ENCODE results near the gene CYP17A1. TPM values are rescaled to one million over a fixed set of nuclear protein-coding genes. Genes with fewer than 3 reads are reported as not detected.

The CYP17A1 gene
- total and polyA plus RNA-seq, 10 of the 15 experiments (the other 5 are each of a cell fraction or from before 2014, with no cell fraction given) = 2.1 TPM; not detected in 9

GRCh38 chr10:102804382-102805055 is 32.7 kb downstream of the CYP17A1 start:
- Histone ChIP-seq H3K36me3 (ENCODE audit: control insufficient read depth in 2 of 2, insufficient read depth in 2 of 2, low read length in 1 of 2) (peaks cover 0 to 12% of the 10 kb centered on the region in 2 experiments), H2AFZ (ENCODE audit: control insufficient read depth, low read depth, low read length) (no peak overlapping the region), H3K4me2 (ENCODE audit: control insufficient read depth, insufficient read depth) (no peak overlapping the region), H3K9me3 (replicated peaks; ENCODE audit: control insufficient read depth, insufficient read depth, low read length) (no peaks in the 10 kb centered on the region), H3K4me3 (no peak overlapping the region), H3K27ac (ENCODE audit: control insufficient read depth, insufficient read depth) (no peak overlapping the region), H3K27me3 (replicated peaks in 1 of 2; ENCODE audit: control insufficient read depth in 2 of 2, insufficient read depth in 2 of 2, low read length in 1 of 2) (no peaks in the 10 kb centered on the region), H3K79me2 (ENCODE audit: control insufficient read depth, insufficient read depth, low read length) (peaks cover 2% of the 10 kb centered on the region), H4K20me1 (ENCODE audit: control insufficient read depth, insufficient read depth) (no peaks in the 10 kb centered on the region), H3K4me1 (ENCODE audit: control insufficient read depth, insufficient read depth, low read length) (peaks cover 17% of the 10 kb centered on the region), H3K9ac (ENCODE audit: control insufficient read depth, insufficient read depth, low read length) (no peak overlapping the region)
- ChIA-PET SMC1A (ENCODE audit: uncharacterized antibody, unreplicated experiment) (interaction anchor here (1.3 kb wide), 1 partner anchor 13 kb away, joined by 3 read pairs; no protein-coding TSS in a partner anchor), RAD21 (ENCODE audit: unreplicated experiment) (no interaction called here), POLR2A (interaction anchor here (2.0 kb wide), 1 partner anchor 85 kb away, joined by 6 read pairs; no protein-coding TSS in a partner anchor), CTCF (interaction anchor here (1.0 to 2.6 kb wide), 2 partner anchors 51 to 91 kb away, joined by 3 to 16 read pairs; no protein-coding TSS in a partner anchor)
- BruUV-seq (replicated peaks) = no TSS peak
- intact Hi-C loops (cut with micrococcal nuclease; ENCODE audit: unreplicated experiment) (no loop called here), in situ Hi-C loops (cut with MboI) (no loop called here)
- DNase-seq (ENCODE audit: low read depth, low spot score) = no peak
- FAIRE-seq = no peak
- TF ChIP-seq FOS (IDR thresholded peaks at IDR 0.05; ENCODE audit: borderline replicate concordance, extremely low read depth, insufficient read length) (no peak), MTA2 (IDR thresholded peaks at IDR 0.05; ENCODE audit: low read depth) (no peak), SIN3A (IDR thresholded peaks at IDR 0.05; ENCODE audit: low read depth, low read length) (no peak), RCOR1 (conservative IDR thresholded peaks at IDR 0.05; ENCODE audit: low read depth, low read length) (no peak), MEF2A (IDR thresholded peaks at IDR 0.05; ENCODE audit: insufficient read depth, low read depth, low read length) (no peak), MYB (IDR thresholded peaks at IDR 0.05; ENCODE audit: borderline replicate concordance, low read depth, low read length) (no peak), CHD2 (IDR thresholded peaks at IDR 0.05; ENCODE audit: borderline replicate concordance, low read depth, low read length) (no peak), TCF12 (IDR thresholded peaks at IDR 0.05; ENCODE audit: low read depth, low read length) (no peak), IRF5 (IDR thresholded peaks at IDR 0.05; ENCODE audit: borderline replicate concordance) (no peak), RB1 (IDR thresholded peaks at IDR 0.05; ENCODE audit: borderline replicate concordance) (no peak), EP300 (IDR thresholded peaks at IDR 0.05; ENCODE audit: borderline replicate concordance in 1 of 2, control insufficient read depth in 1 of 2, low read depth in 2 of 2, low read length in 2 of 2) (no peak), SMARCA5 (IDR thresholded peaks at IDR 0.05) (no peak), SRF (IDR thresholded peaks at IDR 0.05; ENCODE audit: low read depth in 2 of 2, low read length in 2 of 2) (no peak), ZZZ3 (IDR thresholded peaks at IDR 0.05; ENCODE audit: control insufficient read depth, insufficient read length, low read depth) (no peak), ATF3 (IDR thresholded peaks at IDR 0.05; ENCODE audit: borderline replicate concordance, extremely low read depth, low read depth, low read length) (no peak), YBX1 (IDR thresholded peaks at IDR 0.05) (no peak), RBBP5 (conservative IDR thresholded peaks at IDR 0.05) (no peak), BACH1 (IDR thresholded peaks at IDR 0.05; ENCODE audit: borderline replicate concordance) (no peak)
- WGBS (ENCODE audit: insufficient coverage, insufficient replicate concordance, low lambda C conversion rate, missing lambda C conversion rate) = 100% methylated on average over 2 of the region's 2 CpGs
- ATAC-seq = no peak

Data from GM12878 (cell line).